ENCODE results near the gene GRIN2C. TPM values are rescaled to one million over a fixed set of nuclear protein-coding genes. Genes with fewer than 3 reads are reported as not detected.

Gene GRIN2C
- total and polyA plus RNA-seq, 2 donors (not counting 3 experiments of a cell fraction or from before 2014, with no cell fraction given): 0.04 to 0.60 TPM

DNA sequence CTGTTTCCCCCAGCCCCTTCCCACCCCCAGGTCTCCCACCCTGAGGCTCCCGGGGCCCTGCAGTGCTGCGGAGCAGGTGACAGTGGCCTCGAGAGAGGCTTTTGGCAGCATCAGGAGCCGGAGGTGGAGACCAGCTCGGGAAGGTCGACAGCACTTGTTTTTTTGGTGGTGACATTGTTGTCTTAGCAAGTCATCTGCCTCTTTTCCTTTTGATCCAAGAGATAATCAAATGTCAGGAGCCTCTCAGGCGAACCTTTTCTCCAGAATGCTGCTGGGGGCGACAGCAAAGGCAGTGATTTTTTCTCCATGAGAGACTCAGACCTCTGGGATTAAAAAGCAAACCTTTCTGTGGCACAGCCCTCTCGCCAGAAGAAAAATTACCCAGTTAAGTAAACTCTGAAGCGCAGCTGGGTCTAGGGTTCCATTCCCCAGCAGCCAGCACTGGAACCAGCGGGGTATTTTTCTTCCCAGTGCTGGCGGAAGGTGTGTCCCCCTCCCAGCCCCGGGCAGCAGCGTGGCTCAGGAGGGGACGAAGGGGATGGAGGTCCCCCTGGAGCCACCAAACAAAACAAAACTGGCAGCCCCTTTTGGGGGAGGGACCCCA, 37.2 kb downstream of the GRIN2C start:
- no peak overlapping the region for H3K27ac ChIP-seq (ENCODE audit: insufficient read depth, low read depth, low read length)
- TF ChIP-seq, protein P1, sequence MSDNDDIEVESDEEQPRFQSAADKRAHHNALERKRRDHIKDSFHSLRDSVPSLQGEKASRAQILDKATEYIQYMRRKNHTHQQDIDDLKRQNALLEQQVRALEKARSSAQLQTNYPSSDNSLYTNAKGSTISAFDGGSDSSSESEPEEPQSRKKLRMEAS (IDR thresholded peaks at IDR 0.05; ENCODE audit: insufficient read depth, insufficient read length): no peak
- no peak for TF ChIP-seq MYC (IDR thresholded peaks at IDR 0.05; ENCODE audit: low read depth, low read length)
- no peak for TF ChIP-seq GATA2 (IDR thresholded peaks at IDR 0.05; ENCODE audit: insufficient read depth, insufficient read length, low read depth, low read length)
- no peak for TF ChIP-seq POLR2A (IDR thresholded peaks at IDR 0.05; ENCODE audit: low read depth, low read length)
- TF ChIP-seq EZH2 (IDR thresholded peaks at IDR 0.05; ENCODE audit: borderline replicate concordance, low read depth, low read length, severe bottlenecking): no peak
- no peak for TF ChIP-seq FOS (IDR thresholded peaks at IDR 0.05; ENCODE audit: borderline replicate concordance, insufficient read depth, low read length)
- no peak for TF ChIP-seq JUN (IDR thresholded peaks at IDR 0.05; ENCODE audit: borderline replicate concordance, insufficient read depth, insufficient read length, low read depth)
- TF ChIP-seq, protein P2, sequence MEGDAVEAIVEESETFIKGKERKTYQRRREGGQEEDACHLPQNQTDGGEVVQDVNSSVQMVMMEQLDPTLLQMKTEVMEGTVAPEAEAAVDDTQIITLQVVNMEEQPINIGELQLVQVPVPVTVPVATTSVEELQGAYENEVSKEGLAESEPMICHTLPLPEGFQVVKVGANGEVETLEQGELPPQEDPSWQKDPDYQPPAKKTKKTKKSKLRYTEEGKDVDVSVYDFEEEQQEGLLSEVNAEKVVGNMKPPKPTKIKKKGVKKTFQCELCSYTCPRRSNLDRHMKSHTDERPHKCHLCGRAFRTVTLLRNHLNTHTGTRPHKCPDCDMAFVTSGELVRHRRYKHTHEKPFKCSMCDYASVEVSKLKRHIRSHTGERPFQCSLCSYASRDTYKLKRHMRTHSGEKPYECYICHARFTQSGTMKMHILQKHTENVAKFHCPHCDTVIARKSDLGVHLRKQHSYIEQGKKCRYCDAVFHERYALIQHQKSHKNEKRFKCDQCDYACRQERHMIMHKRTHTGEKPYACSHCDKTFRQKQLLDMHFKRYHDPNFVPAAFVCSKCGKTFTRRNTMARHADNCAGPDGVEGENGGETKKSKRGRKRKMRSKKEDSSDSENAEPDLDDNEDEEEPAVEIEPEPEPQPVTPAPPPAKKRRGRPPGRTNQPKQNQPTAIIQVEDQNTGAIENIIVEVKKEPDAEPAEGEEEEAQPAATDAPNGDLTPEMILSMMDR (IDR thresholded peaks at IDR 0.05; ENCODE audit: extremely low read depth in 1 of 2, insufficient read depth in 1 of 2, low read depth in 1 of 2, low read length in 2 of 2): no peak
- no peak for TF ChIP-seq POLR2AphosphoS5 (IDR thresholded peaks at IDR 0.05; ENCODE audit: insufficient read depth, low read depth, low read length)
- no peaks in the 10 kb centered on the region for H3K79me2 ChIP-seq (ENCODE audit: control insufficient read depth, insufficient read depth, low read length)
- no peaks in the 10 kb centered on the region for H4K20me1 ChIP-seq (replicated peaks; ENCODE audit: control insufficient read depth, extremely low read depth, insufficient read depth, low read length)
- CTCF ChIA-PET: interaction anchor here (0.5 to 1.4 kb wide), 3 partner anchors 8 to 40 kb away, joined by 3 to 4 read pairs (median 4); no protein-coding TSS in a partner anchor
- intact Hi-C loops (cut with micrococcal nuclease) (no loop called here), dilution Hi-C loops (cut with MboI; ENCODE audit: extremely low pct_ligation_motif_present, low sequenced_read_pairs) (no loop called here)
- H3K36me3 ChIP-seq (ENCODE audit: control insufficient read depth in 2 of 2, extremely low read depth in 1 of 2, insufficient read depth in 2 of 2, low read length in 2 of 2): peaks cover 0 to 11% of the 10 kb centered on the region in 2 experiments
- H3K9me1 ChIP-seq (replicated peaks; ENCODE audit: control insufficient read depth, extremely low read depth, insufficient read depth, low read length): no peaks in the 10 kb centered on the region
- BruUV-seq (replicated peaks): no TSS peak
- DNase-seq (ENCODE audit: low read depth, low spot score) (no peak), FAIRE-seq (no peak)
- no peak overlapping the region for H3K4me2 ChIP-seq (ENCODE audit: insufficient read depth, low read length)
- H3K27me3 ChIP-seq (ENCODE audit: control insufficient read depth in 2 of 2, insufficient read depth in 2 of 2, low read length in 2 of 2): no peaks in the 10 kb centered on the region
- no peak overlapping the region for H3K9ac ChIP-seq (replicated peaks; ENCODE audit: extremely low read depth, insufficient read depth, low read length)
- H3K4me1 ChIP-seq (ENCODE audit: control insufficient read depth, extremely low read depth, insufficient read depth, low read length): peaks cover 13% of the 10 kb centered on the region
- no peak overlapping the region for H3K4me3 ChIP-seq (replicated peaks in 1 of 3; ENCODE audit: insufficient read depth in 1 of 3, low read depth in 1 of 3, low read length in 3 of 3)
- H3K9me3 ChIP-seq (replicated peaks; ENCODE audit: control insufficient read depth, insufficient read depth, low read length): no peaks in the 10 kb centered on the region
- H2AFZ ChIP-seq (ENCODE audit: low read depth, low read length): no peak overlapping the region
- POLR2A ChIA-PET: no interaction called here
